ENCODE data around the gene SESN1. TPM values are rescaled to one million over a fixed set of nuclear protein-coding genes. Genes with fewer than 3 reads are reported as not detected.

The SESN1 gene
- 17.7 and 24.4 TPM in 2 replicates for total RNA-seq

GRCh38 chr6:109094416-109095035 lies at the start of gene SESN1:
SESN1 (minus strand) TSS chr6:109094846; CDS start chr6:109094073, 773 bp downstream.

GRCh38 chr6:109095036-109095834 lies 589 bp upstream of the SESN1 start, which contains the start of gene CEP57L1:
CEP57L1 (plus strand) TSS chr6:109095507; CDS start chr6:109145222, 49,715 bp downstream.

Other genes with a start within 250 kb of the SESN1 start
- gene ARMC2, start 246.4 kb downstream of the SESN1 start, total RNA-seq: 0.56 and 1.7 TPM in 2 replicates
- 8.5 and 17.6 TPM in 2 replicates for gene CEP57L1, start 661 bp upstream of the SESN1 start, total RNA-seq